ENCODE measurements around the gene DENND1A.

The DENND1A gene

GRCh38 chr9:123812984-123813383, 116.9 kb downstream of the DENND1A start:
- DNase-seq: no peak

GRCh38 chr9:123807251-123807650, 122.7 kb downstream of the DENND1A start:
- DNase-seq: no peak

- DNase-seq: no peak
Observed at GRCh38 chr9:123806829-123807228, 123.1 kb downstream of the DENND1A start.

GRCh38 chr9:123798195-123798594, 131.7 kb downstream of the DENND1A start:
- no peak for DNase-seq

GRCh38 chr9:123796618-123797484, 133.1 kb downstream of the DENND1A start:
- no peak for DNase-seq

GRCh38 chr9:123796094-123796493, 133.8 kb downstream of the DENND1A start:
- DNase-seq: no peak

- no peak for DNase-seq
Observed at GRCh38 chr9:123795336-123795735, 134.6 kb downstream of the DENND1A start.

- no peak for DNase-seq
Observed at GRCh38 chr9:123792501-123792900, 137.4 kb downstream of the DENND1A start.

GRCh38 chr9:123789554-123790292, 140.2 kb downstream of the DENND1A start:
- no peak for DNase-seq

GRCh38 chr9:123787416-123787815, 142.5 kb downstream of the DENND1A start:
- no peak for DNase-seq

GRCh38 chr9:123784518-123784917, 145.4 kb downstream of the DENND1A start:
- no peak for DNase-seq

- DNase-seq: no peak
Observed at GRCh38 chr9:123778232-123778902, 151.6 kb downstream of the DENND1A start.

GRCh38 chr9:123776708-123777537, 153.0 kb downstream of the DENND1A start:
- no peak for DNase-seq

- no peak for DNase-seq
Observed at GRCh38 chr9:123775289-123776284, 154.3 kb downstream of the DENND1A start.

GRCh38 chr9:123773783-123774182, 156.1 kb downstream of the DENND1A start:
- no peak for DNase-seq

GRCh38 chr9:123772967-123773366, 157.0 kb downstream of the DENND1A start:
- DNase-seq: no peak

- DNase-seq: no peak
Observed at GRCh38 chr9:123772374-123772773, 157.6 kb downstream of the DENND1A start.

GRCh38 chr9:123771690-123772089, 158.2 kb downstream of the DENND1A start:
- no peak for DNase-seq

GRCh38 chr9:123769719-123770118, 160.2 kb downstream of the DENND1A start:
- no peak for DNase-seq

- DNase-seq: no peak
Observed at GRCh38 chr9:123763910-123764588, 165.9 kb downstream of the DENND1A start.
